Right ventricle myocardium superior (tissue), 1 donor: ENCODE data around the gene NEK4. TPM values are rescaled to one million over a fixed set of nuclear protein-coding genes. Genes with fewer than 3 reads are reported as not detected.
A peak's percentile ranks its signal among the peaks of the same experiment; 100 is the strongest.
"Not testable (repeated sequence)": the region's sequence is repeated elsewhere in the genome, so short reads cannot be mapped to it uniquely, and the experiment has no call there.

ENCODE experiments used
- ATAC-seq: fragments of 200-7000 bp; cut with Tn5 transposase; one replicate; pipeline ENCODE4 v1.9.1; 2020; ENCODE audit warnings: mild to moderate bottlenecking; ENCODE audit not compliant: poor library complexity
- DNase-seq: peaks from one replicate; pipeline ENCODE4 v3.0.0-alpha.2; 2020
- intact Hi-C: fragments of 100-400 bp; cut with DNase I; formaldehyde crosslinking; loops from one replicate; pipeline ENCODE4 v1.11.2; 2022
- total RNA-seq: library from RNA; stranded (reverse); fragmentation: NEBNext Ultra II Directional; extraction: Animal tissue kit (Norgen Biotek cat#: 25700); gene quantifications from one replicate; pipeline ENCODE4 v1.2.1, GENCODE V29; 2021
- donor health status: DM: no; HTN: yes; CAD: no; lungs with severe emphysema.

NEK4 gene
- total RNA-seq, 1 donor from 2014 or later: 19.5 TPM

- DNase-seq (peak; percentile 11), ATAC-seq (no peak)
- intact Hi-C loops: no loop called here
These were observed 11.9 kb upstream of the NEK4 start for GRCh38 chr3:52782412-52783210.

GRCh38 chr3:52781741-52782140, 11.0 kb upstream of the NEK4 start:
- no peak for ATAC-seq
- peak; percentile 26 for DNase-seq
- intact Hi-C loops: no loop called here

GRCh38 chr3:52779837-52780585, 9.3 kb upstream of the NEK4 start:
- DNase-seq: no peak
- intact Hi-C loops: no loop called here
- ATAC-seq: no peak

GRCh38 chr3:52779011-52779836, 8.5 kb upstream of the NEK4 start:
- DNase-seq (peak; percentile 23), ATAC-seq (no peak)
- intact Hi-C loops: no loop called here

GRCh38 chr3:52777959-52778805, 7.4 kb upstream of the NEK4 start:
- DNase-seq: peak; percentile 30
- no peak for ATAC-seq
- intact Hi-C loops: no loop called here

- DNase-seq (peak; percentile 21), ATAC-seq (no peak)
- intact Hi-C loops: no loop called here
These were observed 6.6 kb upstream of the NEK4 start, which contains the start of gene ITIH1 for GRCh38 chr3:52777127-52777958. Gene ITIH1 (plus strand): TSS chr3:52777599. CDS start chr3:52777616, 17 bp downstream.

- ATAC-seq, intact Hi-C loops, DNase-seq: not testable (repeated sequence)
These were observed 5.7 kb upstream of the NEK4 start for GRCh38 chr3:52776486-52776885.

- intact Hi-C loops: no loop called here
- peak; percentile 7 for DNase-seq
These were observed 5.1 kb upstream of the NEK4 start for GRCh38 chr3:52775877-52776276.

GRCh38 chr3:52774901-52775864, 4.4 kb upstream of the NEK4 start:
- intact Hi-C loops: loop anchor here (5.0 kb wide), 1 partner anchor 122 kb away; the partner anchor contains the start of gene STIMATE
- ATAC-seq (no peak), DNase-seq (peak; percentile 45)

More at GRCh38 chr3:52775877-52776276, 5.1 kb upstream of the NEK4 start:
- ATAC-seq: no peak

- DNase-seq (peak; percentile 15), ATAC-seq (no peak)
- intact Hi-C loops: loop anchor here (5.0 kb wide), 1 partner anchor 123 kb away; the partner anchor contains the start of gene STIMATE
These were observed 3.5 kb upstream of the NEK4 start for GRCh38 chr3:52774066-52774713.

- intact Hi-C loops: loop anchor here (5.0 kb wide), 1 partner anchor 124 kb away; the partner anchor contains the start of gene STIMATE
- no peak for ATAC-seq
- DNase-seq: peak; percentile 9
These were observed 2.8 kb upstream of the NEK4 start for GRCh38 chr3:52773361-52774065.

- DNase-seq (no peak), ATAC-seq (no peak)
- intact Hi-C loops: loop anchor here (5.0 kb wide), 1 partner anchor 126 kb away; the partner anchor contains the start of gene STIMATE
These were observed 962 bp upstream of the NEK4 start for GRCh38 chr3:52771702-52772101.

GRCh38 chr3:52771334-52771681, 568 bp upstream of the NEK4 start:
- intact Hi-C loops: loop anchor here (5.0 kb wide), 1 partner anchor 126 kb away; the partner anchor contains the start of gene STIMATE
- DNase-seq (no peak), ATAC-seq (peak; percentile 19)

GRCh38 chr3:52769786-52770455, 819 bp downstream of the NEK4 start:
- DNase-seq: no peak
- no peak for ATAC-seq
- intact Hi-C loops: loop anchor here (5.0 kb wide), 1 partner anchor 127 kb away; the partner anchor contains the start of gene STIMATE
